AG10803 (cell line): Measurements from ENCODE around the gene GTF2H4.

Source experiments
- DNase-seq: peaks from one replicate; pipeline ENCODE4 v3.0.0; 2010; ENCODE audit warnings: low read depth
- H3K4me3 ChIP-seq: 2 replicates; pipeline ENCODE4 v1.5.1; 2011; ENCODE audit warnings: mild to moderate bottlenecking, low read length, control low read depth
- TF ChIP-seq, protein P1 (sequence below): conservative IDR thresholded peaks from 2 replicates; pipeline ENCODE4 v1.5.1; 2011; ENCODE audit warnings: mild to moderate bottlenecking, low read length, control low read depth, inconsistent platforms

GTF2H4 gene

DNA sequence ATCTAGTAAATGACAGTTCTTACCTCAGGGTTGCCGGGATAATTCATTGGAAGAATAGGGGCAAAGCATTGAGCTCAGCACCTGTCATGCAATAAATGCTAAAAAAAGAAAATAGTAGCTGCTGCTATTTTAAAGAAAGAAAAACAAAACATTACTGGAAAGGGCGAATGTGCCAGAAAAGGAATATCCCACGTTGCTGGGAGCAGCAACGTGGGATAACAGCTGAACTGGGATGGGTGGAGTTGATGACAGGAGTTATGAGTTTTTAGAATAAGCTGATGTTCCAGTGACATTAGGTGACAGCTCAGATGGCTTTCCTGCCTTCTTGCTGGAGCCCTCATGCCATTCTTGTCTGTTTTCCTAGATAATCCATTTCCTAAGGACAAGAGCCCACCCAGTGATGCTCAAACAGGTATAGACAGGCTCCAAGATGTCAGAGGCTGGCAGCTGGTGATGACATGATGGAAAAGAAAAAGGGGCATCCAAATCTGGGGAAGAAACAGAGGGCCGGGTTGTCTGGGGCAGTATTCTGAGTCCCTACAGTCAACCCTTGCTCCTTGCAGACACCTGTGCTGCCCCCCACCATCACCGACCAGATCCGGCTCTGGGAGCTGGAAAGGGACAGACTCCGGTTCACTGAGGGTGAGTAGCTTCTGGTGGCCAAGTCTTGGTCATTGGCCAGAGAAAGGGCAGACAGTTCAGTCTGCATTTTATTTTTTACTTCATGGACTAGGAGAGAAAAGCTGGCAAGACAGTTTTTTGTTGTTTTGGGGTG is 4.9 kb downstream of the GTF2H4 start:
- no peak for DNase-seq
- no peak overlapping the region for H3K4me3 ChIP-seq
- TF ChIP-seq, protein P1, sequence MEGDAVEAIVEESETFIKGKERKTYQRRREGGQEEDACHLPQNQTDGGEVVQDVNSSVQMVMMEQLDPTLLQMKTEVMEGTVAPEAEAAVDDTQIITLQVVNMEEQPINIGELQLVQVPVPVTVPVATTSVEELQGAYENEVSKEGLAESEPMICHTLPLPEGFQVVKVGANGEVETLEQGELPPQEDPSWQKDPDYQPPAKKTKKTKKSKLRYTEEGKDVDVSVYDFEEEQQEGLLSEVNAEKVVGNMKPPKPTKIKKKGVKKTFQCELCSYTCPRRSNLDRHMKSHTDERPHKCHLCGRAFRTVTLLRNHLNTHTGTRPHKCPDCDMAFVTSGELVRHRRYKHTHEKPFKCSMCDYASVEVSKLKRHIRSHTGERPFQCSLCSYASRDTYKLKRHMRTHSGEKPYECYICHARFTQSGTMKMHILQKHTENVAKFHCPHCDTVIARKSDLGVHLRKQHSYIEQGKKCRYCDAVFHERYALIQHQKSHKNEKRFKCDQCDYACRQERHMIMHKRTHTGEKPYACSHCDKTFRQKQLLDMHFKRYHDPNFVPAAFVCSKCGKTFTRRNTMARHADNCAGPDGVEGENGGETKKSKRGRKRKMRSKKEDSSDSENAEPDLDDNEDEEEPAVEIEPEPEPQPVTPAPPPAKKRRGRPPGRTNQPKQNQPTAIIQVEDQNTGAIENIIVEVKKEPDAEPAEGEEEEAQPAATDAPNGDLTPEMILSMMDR = no peak

DNA sequence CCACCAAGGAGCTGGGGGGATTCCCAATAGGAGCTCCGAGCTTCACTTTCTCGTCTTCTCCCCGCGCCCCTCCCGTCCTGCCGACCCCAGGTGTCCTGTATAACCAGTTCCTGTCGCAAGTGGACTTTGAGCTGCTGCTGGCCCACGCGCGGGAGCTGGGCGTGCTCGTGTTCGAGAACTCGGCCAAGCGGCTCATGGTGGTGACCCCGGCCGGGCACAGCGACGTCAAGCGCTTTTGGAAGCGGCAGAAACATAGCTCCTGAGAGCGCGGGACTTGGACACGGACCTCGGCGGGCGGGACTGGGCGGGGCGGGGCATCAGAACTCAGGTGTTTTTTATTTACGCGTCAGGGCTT is 5.7 kb downstream of the GTF2H4 start:
- DNase-seq = no peak
- peak overlapping the region; percentile 48 for H3K4me3 ChIP-seq
- TF ChIP-seq, protein P1 = no peak

DNA sequence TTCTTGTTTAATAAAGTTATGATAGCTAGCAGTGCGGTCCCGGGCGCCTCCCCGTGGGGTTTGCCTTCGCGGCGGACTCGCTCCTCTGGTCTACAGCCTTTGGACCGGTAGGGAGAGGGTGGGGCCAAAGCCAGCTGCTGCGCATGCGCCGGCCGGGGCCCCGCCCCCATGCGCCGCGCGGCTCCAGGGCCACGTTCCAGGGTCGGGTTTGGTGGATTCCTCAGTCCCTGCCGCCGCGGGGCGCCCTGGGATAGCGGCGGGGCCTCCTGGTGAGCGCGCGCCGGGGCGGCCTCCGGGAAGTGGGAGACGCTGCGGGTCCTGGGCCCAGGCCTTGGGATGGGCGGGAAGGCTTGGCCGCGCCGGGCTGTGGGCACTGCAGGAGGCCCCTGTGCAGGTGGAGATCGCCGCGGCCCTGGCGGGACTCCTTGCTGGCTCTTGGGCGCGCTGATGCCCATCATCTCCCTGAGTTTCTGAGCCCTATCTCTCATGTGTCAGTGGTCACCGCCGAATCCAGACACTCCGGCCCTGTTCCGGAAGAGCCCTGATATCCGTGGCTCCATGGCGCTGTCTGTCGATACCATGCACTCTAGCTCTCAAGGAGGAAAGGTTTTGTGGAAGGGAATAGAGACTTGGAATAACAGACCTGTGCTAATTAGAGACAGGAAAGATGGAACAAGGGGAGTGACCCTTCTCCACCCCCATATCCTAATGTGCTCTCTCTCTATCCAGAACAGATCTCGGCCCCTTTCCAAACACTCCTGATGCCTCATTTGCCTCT is 6.3 kb downstream of the GTF2H4 start, which contains the start of gene VARS2:
Gene VARS2 (plus strand): TSS at position 163 of the 778 bp plus-strand sequence. CDS start 599 bp downstream, at position 762.
- TF ChIP-seq, protein P1 = peak; percentile 30; the same call in 1 of the 2 replicates
- peak within 1 kb of the TSS; percentile 67 for H3K4me3 ChIP-seq
- DNase-seq = peak; percentile 88

DNA sequence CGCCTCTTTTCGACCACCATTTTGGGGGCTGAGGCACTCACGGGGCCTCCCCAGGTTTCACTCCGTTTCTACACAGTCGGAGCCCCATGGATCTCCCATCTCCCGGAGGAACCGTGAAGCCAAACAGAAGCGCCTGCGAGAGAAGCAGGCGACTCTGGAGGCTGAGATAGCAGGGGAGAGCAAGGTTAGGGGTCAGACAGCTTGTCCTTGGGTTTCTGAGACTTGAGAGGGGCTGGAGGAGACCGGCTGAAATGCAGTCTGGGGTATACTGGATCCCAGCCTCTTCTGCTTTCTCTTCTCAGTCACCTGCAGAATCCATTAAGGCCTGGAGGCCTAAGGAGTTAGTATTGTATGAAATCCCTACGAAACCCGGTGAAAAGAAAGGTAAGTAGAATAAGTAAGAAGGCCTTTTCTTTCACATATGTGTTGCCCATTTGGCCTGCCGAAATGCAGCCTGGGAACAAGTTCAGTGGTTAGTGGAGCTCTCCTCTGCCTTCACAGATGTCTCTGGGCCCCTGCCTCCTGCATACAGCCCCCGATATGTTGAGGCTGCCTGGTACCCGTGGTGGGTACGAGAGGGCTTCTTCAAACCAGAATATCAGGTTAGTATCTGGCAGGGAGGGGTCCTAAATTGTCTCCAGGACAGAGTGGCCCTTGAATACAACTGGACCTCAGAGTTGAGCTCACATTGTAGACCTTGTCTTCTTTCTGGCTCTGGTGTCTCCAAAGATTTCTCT is 7.0 kb downstream of the GTF2H4 start:
- TF ChIP-seq, protein P1 = no peak
- no peak for DNase-seq
- peak overlapping the region; percentile 67 for H3K4me3 ChIP-seq

DNA sequence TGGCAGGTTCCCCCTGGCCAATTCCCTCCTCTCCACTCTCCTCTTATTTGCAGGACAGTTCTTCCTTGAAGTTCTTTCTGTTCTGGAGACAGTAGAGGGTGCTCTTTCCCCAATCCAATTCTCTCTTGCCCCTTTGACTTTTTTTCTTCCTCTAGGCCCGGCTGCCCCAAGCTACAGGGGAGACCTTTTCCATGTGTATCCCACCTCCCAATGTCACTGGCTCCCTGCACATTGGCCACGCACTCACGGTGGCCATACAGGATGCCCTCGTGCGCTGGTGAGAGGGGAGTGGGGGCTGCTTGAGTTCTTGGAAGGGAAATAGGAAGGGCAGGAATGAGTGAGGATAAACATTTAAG is 7.6 kb downstream of the GTF2H4 start:
- DNase-seq = peak; percentile 72
- peak overlapping the region; percentile 67; the same call in 1 of the 2 replicates for H3K4me3 ChIP-seq
- TF ChIP-seq, protein P1 = peak; percentile 84

DNA sequence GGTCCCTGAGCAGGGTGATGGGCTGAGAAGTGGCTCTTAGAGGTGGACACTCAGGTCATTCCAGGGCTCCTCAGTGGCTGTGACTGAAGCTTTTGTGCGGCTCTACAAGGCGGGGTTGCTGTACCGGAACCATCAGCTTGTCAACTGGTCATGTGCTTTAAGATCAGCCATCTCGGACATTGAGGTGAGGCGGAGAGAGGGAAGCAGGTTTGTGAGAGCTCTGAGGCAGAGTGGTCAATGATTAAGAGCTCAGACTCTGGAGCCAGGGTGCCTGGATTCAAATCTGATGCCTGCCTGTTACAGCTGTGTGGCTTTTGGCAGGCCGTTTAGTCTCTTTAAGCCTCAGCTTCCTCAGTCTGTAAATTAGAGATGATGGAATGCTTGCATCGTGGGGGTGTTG is 9.0 kb downstream of the GTF2H4 start:
- no peak for DNase-seq
- TF ChIP-seq, protein P1 = no peak
- no peak overlapping the region for H3K4me3 ChIP-seq
